Skeletal muscle satellite cell (primary cell): ENCODE results near the gene BNIPL.

Experiments
- H3K27me3 ChIP-seq: 2 replicates; pipeline ENCODE4 v1.7.0; 2013; ENCODE audit warnings: low read length; ENCODE audit not compliant: control insufficient read depth, insufficient read depth
- H3K36me3 ChIP-seq: 2 replicates; pipeline ENCODE4 v1.7.0; 2013; ENCODE audit warnings: mild to moderate bottlenecking, control low read depth, low read length; ENCODE audit not compliant: insufficient read depth
- H3K4me1 ChIP-seq: 2 replicates; pipeline ENCODE4 v1.7.0; 2013; ENCODE audit warnings: low read length; ENCODE audit not compliant: control insufficient read depth, insufficient read depth
- H3K4me2 ChIP-seq: 2 replicates; pipeline ENCODE4 v1.7.0; 2013; ENCODE audit warnings: mild to moderate bottlenecking, low read length
- H3K4me3 ChIP-seq: 2 replicates; pipeline ENCODE4 v1.7.0; 2013; ENCODE audit warnings: low read length
- H3K9ac ChIP-seq: 2 replicates; pipeline ENCODE4 v1.7.0; 2013; ENCODE audit warnings: mild to moderate bottlenecking, low read depth, low read length, moderate library complexity
- H3K9me3 ChIP-seq: replicated peaks from 2 replicates; pipeline ENCODE4 v1.7.0; 2013; ENCODE audit warnings: mild to moderate bottlenecking, control low read depth, low read length

BNIPL gene

DNA sequence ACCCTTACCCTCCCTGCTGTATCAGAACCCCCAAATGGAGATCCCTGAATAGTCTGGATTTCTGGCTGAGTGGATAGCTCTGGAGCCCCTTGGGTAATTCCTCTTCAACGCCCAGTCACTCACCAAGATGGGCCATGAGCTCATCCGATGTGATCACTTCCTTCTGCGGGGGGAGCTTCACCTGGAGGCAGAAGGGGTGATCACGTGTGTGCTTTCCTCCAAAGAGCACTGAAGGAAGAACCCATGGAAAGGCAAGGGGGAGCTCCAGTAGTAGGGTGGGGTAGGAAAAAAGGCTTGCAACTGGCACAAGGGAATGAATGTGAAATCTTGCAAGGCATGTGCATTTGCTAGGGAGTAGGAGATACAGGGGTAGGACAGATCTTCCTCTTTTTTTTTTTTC is 34.8 kb upstream of the BNIPL start:
- Histone ChIP-seq H3K4me1 (peaks cover 31% of the 10 kb centered on the region), H3K9ac (no peak overlapping the region), H3K4me3 (no peak overlapping the region), H3K27me3 (no peaks in the 10 kb centered on the region), H3K4me2 (no peak overlapping the region), H3K9me3 (no peaks in the 10 kb centered on the region), H3K36me3 (peaks cover 9% of the 10 kb centered on the region)

DNA sequence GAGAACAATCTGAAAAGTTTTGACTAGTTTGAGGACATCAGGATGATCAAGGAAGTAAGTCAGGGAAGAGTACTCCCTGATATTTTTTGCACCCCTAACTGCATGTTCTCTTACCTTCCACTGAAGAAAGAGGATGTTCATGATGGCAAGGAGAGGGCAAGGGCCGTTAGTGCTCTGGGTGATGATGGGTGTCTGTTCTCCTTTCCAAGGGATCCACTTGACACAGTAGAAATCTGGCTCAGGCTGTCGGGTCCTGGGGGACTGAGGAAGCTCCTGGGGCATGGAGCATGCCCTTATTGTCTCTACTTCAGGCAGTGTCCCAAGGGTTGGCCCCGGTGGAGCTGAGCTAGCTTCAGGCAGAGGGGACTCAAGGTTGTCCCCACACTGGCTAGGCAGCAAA is 34.3 kb upstream of the BNIPL start:
- H3K27me3 ChIP-seq = no peaks in the 10 kb centered on the region
- H3K36me3 ChIP-seq = peaks cover 5% of the 10 kb centered on the region
- H3K9me3 ChIP-seq = no peaks in the 10 kb centered on the region
- no peak overlapping the region for H3K4me2 ChIP-seq
- no peak overlapping the region for H3K9ac ChIP-seq
- peaks cover 34% of the 10 kb centered on the region for H3K4me1 ChIP-seq
- H3K4me3 ChIP-seq = no peak overlapping the region

DNA sequence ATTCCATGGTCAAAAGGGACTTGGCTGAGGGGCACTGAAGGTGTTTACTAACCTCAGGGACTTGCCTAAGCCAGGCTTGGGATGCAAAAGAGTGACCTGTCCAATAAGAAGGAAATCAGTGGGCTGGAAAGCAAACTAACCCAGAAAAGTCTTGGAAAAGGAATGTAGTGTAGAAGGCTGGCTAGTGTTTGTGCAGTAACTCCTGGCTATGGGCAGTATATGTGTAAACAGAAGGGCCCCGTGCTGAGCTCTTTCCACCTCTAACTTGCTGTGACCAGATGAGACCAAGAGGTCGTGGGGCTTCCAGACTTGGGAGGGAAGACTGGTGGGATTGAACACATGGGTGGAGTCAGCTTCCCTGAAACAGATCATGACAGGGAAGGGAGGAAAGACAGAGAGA is 33.8 kb upstream of the BNIPL start:
- no peaks in the 10 kb centered on the region for H3K9me3 ChIP-seq
- H3K4me1 ChIP-seq = peaks cover 38% of the 10 kb centered on the region
- H3K27me3 ChIP-seq = no peaks in the 10 kb centered on the region
- no peak overlapping the region for H3K4me3 ChIP-seq
- H3K36me3 ChIP-seq = peaks cover 4% of the 10 kb centered on the region
- no peak overlapping the region for H3K4me2 ChIP-seq
- no peak overlapping the region for H3K9ac ChIP-seq

DNA sequence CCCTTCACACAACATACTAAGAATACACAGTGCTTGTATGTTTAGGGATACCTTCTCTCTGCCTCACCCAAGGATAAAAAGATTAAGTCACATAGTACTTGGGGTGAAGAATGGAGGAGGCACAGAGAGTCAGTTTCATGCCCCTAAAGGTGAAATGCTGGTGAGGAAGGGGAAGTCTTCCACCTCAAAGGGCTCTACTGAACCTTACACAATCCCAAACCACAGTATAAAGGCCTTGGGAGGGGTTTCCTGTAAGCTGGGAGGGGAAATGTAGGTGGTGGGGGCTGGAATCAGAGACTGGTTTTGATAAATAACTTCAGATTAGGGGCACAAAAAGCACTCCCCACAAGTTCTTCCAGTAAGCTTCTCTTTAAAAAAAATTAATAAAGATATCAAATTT is 33.2 kb upstream of the BNIPL start:
- no peak overlapping the region for H3K4me3 ChIP-seq
- H3K4me2 ChIP-seq = no peak overlapping the region
- no peak overlapping the region for H3K9ac ChIP-seq
- no peaks in the 10 kb centered on the region for H3K9me3 ChIP-seq
- no peaks in the 10 kb centered on the region for H3K27me3 ChIP-seq
- H3K36me3 ChIP-seq = no peaks in the 10 kb centered on the region
- H3K4me1 ChIP-seq = peaks cover 42% of the 10 kb centered on the region

DNA sequence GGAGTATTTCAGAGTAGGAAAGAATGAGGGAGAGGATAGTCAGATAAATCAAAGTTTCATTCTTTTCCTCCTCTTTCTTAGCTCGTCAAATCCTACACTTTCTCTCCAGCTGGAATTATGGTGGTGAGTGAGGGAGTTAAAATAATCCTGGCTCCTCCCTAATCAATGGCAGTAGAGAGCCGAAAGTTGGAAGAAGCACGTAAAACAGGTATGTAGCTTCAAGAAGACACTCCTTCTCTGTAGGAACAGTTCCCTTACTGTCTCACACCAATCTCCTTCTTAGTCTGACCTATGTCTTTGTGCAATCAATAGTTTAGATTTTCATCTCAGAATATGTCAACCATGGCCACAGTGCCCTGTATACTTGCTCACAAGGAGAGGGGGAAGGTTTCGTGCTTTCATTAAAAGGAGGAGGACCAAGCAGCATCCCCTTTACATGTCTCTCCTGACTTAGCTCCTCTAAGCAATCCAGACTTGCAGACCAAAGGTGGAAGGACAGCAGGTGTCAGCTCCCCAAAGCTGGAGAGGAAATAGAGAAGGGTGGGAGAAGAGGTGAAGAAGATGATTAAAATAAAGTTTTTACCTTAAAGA is 30.6 kb upstream of the BNIPL start:
- Histone ChIP-seq H3K36me3 (no peaks in the 10 kb centered on the region), H3K4me3 (peak overlapping the region; percentile 76), H3K9me3 (no peaks in the 10 kb centered on the region), H3K9ac (peak overlapping the region; percentile 82), H3K4me2 (peak overlapping the region; percentile 93), H3K27me3 (no peaks in the 10 kb centered on the region), H3K4me1 (peaks cover 38% of the 10 kb centered on the region)

DNA sequence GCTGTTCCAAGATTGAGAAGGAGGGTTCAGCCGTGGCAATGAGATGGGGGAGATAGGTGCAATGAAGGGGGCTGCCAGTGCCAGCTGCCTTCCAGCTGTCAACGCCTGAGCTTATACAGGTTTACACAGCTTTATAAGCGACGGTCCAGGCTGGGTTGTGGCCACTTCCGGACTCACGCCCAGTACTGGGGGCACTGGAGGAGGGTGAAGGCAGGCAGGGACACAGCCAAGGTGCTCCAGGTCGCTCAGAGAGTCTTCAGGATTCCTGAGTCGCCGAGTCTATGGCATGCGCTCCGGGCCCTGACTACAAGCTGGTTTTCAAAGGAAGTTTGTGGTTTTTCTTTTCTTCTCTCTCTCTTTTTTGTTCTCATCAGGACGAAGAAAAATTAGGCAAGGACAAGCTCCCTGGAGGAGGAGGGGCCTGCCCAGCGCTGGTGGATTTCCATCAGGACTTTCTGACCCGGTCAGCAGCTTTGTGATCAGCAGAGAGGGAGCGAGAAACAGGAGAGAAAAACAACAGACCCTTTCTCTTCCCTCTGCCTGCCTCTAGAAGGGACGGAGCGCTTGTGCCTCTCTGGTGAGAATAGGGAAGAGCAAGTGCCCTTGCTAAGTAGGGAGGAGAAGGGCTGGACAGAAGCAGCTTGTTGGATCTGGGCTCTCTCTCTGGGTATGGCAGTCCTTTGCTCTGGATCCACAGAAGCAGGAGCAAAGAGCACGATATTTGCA is 29.9 kb upstream of the BNIPL start, which contains the start of gene MINDY1:
TSS of gene MINDY1 (minus strand) at position 576 of the 726 bp plus-strand sequence. CDS start 4,285 bp downstream, outside the sequence.
- Histone ChIP-seq H3K36me3 (no peaks in the 10 kb centered on the region), H3K4me1 (peaks cover 45% of the 10 kb centered on the region), H3K9ac (peak within 1 kb of the TSS; percentile 82), H3K9me3 (no peaks in the 10 kb centered on the region), H3K4me2 (peak within 1 kb of the TSS; percentile 93), H3K4me3 (peak within 1 kb of the TSS; percentile 76), H3K27me3 (no peaks in the 10 kb centered on the region)

DNA sequence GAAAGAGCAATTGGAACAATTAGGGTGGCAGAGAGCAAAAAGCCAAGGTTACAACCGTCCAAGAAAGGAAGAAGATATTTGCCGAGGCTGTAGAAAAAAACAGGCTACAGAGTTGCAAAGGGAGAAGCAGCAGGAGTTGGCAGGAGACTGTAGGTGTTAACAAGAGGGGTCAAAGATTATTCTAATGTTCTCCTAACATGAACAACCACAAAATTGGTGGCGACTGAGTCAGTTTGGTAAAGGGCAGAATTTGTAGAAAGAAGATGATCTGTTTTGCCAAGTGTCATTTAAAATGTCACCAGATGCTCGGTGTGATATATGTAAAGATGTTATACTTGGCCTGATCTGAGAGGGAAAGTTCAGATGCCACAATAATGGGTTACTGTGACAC is 28.5 kb upstream of the BNIPL start:
- H3K36me3 ChIP-seq = no peaks in the 10 kb centered on the region
- peak overlapping the region; percentile 48 for H3K4me3 ChIP-seq
- H3K9me3 ChIP-seq = no peaks in the 10 kb centered on the region
- peak overlapping the region; percentile 91 for H3K4me2 ChIP-seq
- peaks cover 45% of the 10 kb centered on the region for H3K4me1 ChIP-seq
- no peaks in the 10 kb centered on the region for H3K27me3 ChIP-seq
- H3K9ac ChIP-seq = peak overlapping the region; percentile 32

DNA sequence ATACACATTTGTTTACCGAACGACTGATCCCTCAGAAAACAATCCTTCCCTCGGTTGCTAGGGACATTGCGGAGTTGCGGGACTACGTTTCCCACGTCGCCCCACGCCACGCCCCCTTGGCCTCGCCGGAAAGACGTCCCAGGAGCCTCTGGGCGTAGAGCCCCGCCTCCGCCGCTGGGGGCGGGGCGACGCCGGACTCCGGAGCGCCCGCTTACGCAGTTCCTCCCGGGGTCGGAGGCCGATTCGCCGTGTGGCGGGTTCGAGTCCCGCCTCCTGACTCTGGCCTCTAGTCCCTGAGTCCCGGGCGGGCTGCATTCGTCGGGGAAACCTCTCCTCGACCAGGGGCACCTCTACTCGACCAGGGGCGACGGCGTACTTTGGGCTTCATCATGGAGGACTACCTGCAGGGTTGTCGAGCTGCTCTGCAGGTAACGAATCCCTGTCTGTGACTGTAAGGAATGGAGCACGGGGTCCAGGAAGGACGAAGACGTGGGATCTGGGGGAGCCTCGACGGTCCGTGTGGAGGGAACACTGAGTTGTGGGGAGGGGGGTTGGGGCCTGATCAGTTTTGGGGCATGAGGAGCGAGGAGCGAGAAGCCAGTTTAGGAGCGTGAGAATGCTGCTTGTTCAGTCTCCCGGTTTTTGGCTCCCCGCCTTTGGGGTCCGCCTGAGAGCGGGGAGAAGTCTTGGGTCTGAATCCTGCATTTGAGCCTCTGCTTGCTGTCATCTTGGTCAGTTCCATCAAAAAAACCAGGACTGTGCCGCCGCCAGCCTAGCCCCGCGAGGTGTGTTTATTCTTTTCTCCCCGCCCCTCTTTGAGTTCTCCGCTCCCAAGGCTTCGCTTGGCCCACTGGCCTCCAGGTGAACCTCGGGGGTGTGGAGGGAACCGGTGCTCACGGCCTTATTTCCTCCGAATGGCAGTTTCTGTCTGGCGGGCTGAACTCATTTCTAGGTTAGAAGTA is 27.9 kb upstream of the BNIPL start, which contains the start of gene PRUNE1:
TSS of gene PRUNE1 (plus strand) at position 206 of the 962 bp plus-strand sequence. CDS start at position 390, 184 bp downstream.
- Histone ChIP-seq H3K4me3 (peak within 1 kb of the TSS; percentile 87), H3K36me3 (no peaks in the 10 kb centered on the region), H3K4me1 (peaks cover 45% of the 10 kb centered on the region), H3K9ac (peak within 1 kb of the TSS; percentile 87), H3K27me3 (no peaks in the 10 kb centered on the region), H3K9me3 (no peaks in the 10 kb centered on the region), H3K4me2 (peak within 1 kb of the TSS; percentile 91)

DNA sequence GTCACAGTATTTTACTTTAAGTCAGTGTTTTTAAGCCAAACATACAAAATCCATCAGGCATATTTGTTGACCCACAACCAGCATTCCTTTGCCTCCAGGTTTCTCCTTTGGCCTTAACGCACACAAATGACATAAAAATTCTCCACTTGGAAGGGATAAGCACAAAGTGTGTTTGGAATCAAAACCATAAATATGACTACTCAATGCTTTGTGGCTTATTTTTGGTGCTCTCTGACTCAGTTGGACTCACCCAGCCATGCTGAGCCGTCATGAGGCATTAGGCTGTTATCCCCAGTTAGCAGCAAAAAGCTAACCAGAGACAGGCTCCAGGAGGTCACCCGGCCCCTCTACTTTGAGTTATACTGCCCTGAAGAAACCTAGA is 27.2 kb upstream of the BNIPL start:
- H3K9ac ChIP-seq = peak overlapping the region; percentile 87
- peak overlapping the region; percentile 91 for H3K4me2 ChIP-seq
- no peaks in the 10 kb centered on the region for H3K27me3 ChIP-seq
- H3K36me3 ChIP-seq = no peaks in the 10 kb centered on the region
- no peaks in the 10 kb centered on the region for H3K9me3 ChIP-seq
- peak overlapping the region; percentile 87 for H3K4me3 ChIP-seq
- peaks cover 45% of the 10 kb centered on the region for H3K4me1 ChIP-seq

DNA sequence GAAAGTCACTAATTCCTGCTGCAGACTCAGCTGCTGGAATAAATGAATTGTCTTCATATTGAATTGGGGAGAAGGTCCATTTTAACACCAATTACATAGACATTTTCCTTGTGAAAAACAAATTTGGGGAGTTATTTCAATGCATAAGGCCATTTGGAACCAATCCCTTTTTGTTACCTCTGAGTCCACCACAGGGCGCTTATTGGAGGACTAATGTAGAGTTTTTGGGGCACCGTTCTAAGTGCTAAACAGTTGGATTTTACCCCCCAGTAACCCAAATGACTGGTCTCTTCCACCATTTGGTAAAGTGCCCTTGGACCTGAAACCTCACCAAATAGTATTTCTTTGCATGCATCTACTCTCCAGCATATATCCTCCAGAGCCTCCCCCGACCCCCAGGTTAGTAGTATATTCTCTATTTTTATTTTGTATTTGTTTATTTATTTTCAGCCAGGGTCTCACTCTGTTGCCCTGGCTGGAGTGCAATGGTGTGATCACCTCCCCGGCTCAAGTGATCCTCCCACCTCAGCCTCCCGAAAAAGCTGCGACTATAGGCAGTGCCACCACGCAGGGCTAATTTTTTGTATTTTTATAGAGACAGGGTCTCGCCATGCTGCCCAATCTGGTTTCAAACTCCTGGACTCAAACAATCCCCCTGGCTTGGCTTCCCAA is 26.6 kb upstream of the BNIPL start:
- Histone ChIP-seq H3K4me3 (peak overlapping the region; percentile 87), H3K4me2 (peak overlapping the region; percentile 91), H3K9ac (peak overlapping the region; percentile 87), H3K27me3 (no peaks in the 10 kb centered on the region), H3K9me3 (no peaks in the 10 kb centered on the region), H3K36me3 (no peaks in the 10 kb centered on the region), H3K4me1 (peaks cover 44% of the 10 kb centered on the region)

DNA sequence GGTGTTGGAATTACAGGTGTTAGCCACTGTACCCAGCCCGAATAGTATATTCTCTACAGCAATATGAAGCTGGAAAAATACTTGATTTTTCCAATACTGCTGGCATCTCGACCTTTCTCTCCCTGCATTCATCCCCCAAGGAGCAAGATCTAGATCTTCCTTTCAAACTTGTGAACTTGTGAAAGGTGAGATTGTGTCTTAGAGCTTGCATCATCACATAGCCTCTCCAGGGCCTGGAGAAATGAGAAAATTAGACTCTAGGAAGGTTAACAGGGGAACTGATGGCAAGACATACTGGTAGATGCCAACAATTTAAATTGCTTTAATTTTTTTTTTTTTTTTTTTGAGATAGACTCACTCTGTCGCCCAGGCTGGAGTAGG is 26.1 kb upstream of the BNIPL start:
- Histone ChIP-seq H3K27me3 (no peaks in the 10 kb centered on the region), H3K36me3 (no peaks in the 10 kb centered on the region), H3K4me1 (peaks cover 41% of the 10 kb centered on the region)

More for the DNA sequence above, 26.1 kb upstream of the BNIPL start:
- no peak overlapping the region for H3K4me2 ChIP-seq
- H3K9me3 ChIP-seq = no peaks in the 10 kb centered on the region
- no peak overlapping the region for H3K9ac ChIP-seq
- H3K4me3 ChIP-seq = no peak overlapping the region
